ENCODE results near the gene MYO1A. TPM values are rescaled to one million over a fixed set of nuclear protein-coding genes. Genes with fewer than 3 reads are reported as not detected.

The MYO1A gene
- 0.05 TPM for polyA plus RNA-seq (2013, experiment 1 of 2)
- polyA plus RNA-seq (2013, experiment 2 of 2) = not detected

DNA sequence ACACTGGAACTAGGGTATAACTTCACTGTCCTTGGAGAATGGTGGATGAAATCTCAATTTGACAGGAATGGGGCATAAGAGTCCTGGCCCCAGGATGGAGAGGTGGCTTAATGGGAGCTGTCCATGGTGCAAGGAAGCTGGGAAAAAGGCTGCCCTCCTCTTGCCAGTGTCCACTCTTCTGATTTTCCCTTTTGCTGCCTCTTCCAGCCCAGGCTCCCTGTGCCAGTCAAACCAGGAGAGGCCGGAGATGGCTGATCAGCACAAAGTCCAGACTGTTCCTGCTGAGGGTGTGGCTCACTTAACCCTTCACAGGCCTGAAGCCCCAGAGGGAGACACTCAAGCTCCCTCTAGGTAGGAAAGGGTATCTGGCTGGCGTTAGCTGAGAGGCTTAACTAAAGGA lies at the start of gene MYO1A:
TSS of gene MYO1A (minus strand) at position 240 of the 400 bp plus-strand sequence. CDS start 1,806 bp downstream, outside the sequence.
- H3K4me1 ChIP-seq (ENCODE audit: insufficient read depth, low read length) = no peaks in the 10 kb centered on the region
- H3K9me3 ChIP-seq (ENCODE audit: insufficient read depth, low read depth, low read length) = no peaks in the 10 kb centered on the region
- 58% methylated on average over 2 of the region's 2 CpGs for WGBS
- H3K36me3 ChIP-seq (ENCODE audit: insufficient read depth, low read length) = peaks cover 3% of the 10 kb centered on the region; the same call in 1 of the 2 replicates
- no peak within 1 kb of the TSS for H3K9ac ChIP-seq (ENCODE audit: low read depth, low read length)
- no peaks in the 10 kb centered on the region for H3K27me3 ChIP-seq (ENCODE audit: insufficient read depth, low read length)
- no peak within 1 kb of the TSS for H3K27ac ChIP-seq (ENCODE audit: low read depth, low read length)
- H3K4me3 ChIP-seq (ENCODE audit: low read length) = no peak within 1 kb of the TSS

DNA sequence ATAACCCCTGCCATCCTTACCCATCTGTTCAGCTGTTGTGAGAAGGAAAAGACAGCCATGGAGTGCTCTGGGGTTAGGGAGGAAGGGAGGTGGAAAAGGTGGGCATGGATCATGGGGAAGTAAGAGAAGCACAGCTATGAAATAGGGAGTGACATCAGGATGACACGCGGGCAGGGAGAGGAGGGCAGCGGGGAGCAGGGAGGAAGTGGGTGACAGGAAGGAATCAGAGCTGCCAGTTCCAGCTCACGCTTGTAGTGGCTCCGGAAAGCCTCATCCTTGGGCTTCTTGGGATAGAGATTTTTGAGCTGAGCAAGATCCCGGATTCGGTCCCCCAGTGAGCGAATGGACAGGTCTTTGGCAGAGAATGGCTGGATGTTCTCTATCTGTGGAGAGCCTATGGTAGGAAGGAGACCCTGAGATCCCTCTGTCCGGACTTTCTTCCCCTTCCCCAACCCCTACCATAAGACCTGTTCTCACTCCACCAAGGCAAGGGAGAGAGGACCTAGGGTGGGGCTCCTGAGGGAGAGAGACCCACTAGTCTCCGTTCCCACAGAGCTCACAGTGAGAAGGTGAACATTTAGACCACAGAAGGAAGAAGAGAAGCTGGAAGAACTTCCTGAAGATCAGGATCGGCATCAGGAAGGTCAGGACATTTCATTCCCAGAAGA lies 49.3 kb upstream of the MYO1A start:
- no peak overlapping the region for H3K9ac ChIP-seq (ENCODE audit: low read depth, low read length)
- no peaks in the 10 kb centered on the region for H3K9me3 ChIP-seq (ENCODE audit: insufficient read depth, low read depth, low read length)
- H3K36me3 ChIP-seq (ENCODE audit: insufficient read depth, low read length) = peaks cover 49% of the 10 kb centered on the region
- H3K4me1 ChIP-seq (ENCODE audit: insufficient read depth, low read length) = peaks cover 8% of the 10 kb centered on the region
- no peak overlapping the region for H3K27ac ChIP-seq (ENCODE audit: low read depth, low read length)
- no peak overlapping the region for H3K4me3 ChIP-seq (ENCODE audit: low read length)
- H3K27me3 ChIP-seq (ENCODE audit: insufficient read depth, low read length) = no peaks in the 10 kb centered on the region
- WGBS = 93% methylated on average over 10 of the region's 11 CpGs

- WGBS = 71% methylated on average over 1 of the region's 1 CpG
- Histone ChIP-seq H3K4me3 (ENCODE audit: low read length) (no peak overlapping the region), H3K9ac (ENCODE audit: low read depth, low read length) (no peak overlapping the region), H3K27ac (ENCODE audit: low read depth, low read length) (no peak overlapping the region), H3K4me1 (ENCODE audit: insufficient read depth, low read length) (peaks cover 12% of the 10 kb centered on the region), H3K36me3 (ENCODE audit: insufficient read depth, low read length) (peaks cover 46% of the 10 kb centered on the region), H3K9me3 (ENCODE audit: insufficient read depth, low read depth, low read length) (no peaks in the 10 kb centered on the region), H3K27me3 (ENCODE audit: insufficient read depth, low read length) (no peaks in the 10 kb centered on the region)
Observed at GRCh38 chr12:57098546-57098945, 48.6 kb upstream of the MYO1A start.

GRCh38 chr12:57097554-57097835 lies 47.6 kb upstream of the MYO1A start:
- Histone ChIP-seq H3K27me3 (ENCODE audit: insufficient read depth, low read length) (no peaks in the 10 kb centered on the region), H3K9ac (ENCODE audit: low read depth, low read length) (no peak overlapping the region), H3K27ac (ENCODE audit: low read depth, low read length) (no peak overlapping the region), H3K9me3 (ENCODE audit: insufficient read depth, low read depth, low read length) (no peaks in the 10 kb centered on the region), H3K4me3 (ENCODE audit: low read length) (no peak overlapping the region), H3K36me3 (ENCODE audit: insufficient read depth, low read length) (peaks cover 53% of the 10 kb centered on the region), H3K4me1 (ENCODE audit: insufficient read depth, low read length) (peaks cover 14% of the 10 kb centered on the region)
- WGBS = 93% methylated on average over 8 of the region's 8 CpGs

GRCh38 chr12:57096748-57097553 lies 47.0 kb upstream of the MYO1A start:
- Histone ChIP-seq H3K9ac (ENCODE audit: low read depth, low read length) (no peak overlapping the region), H3K27ac (ENCODE audit: low read depth, low read length) (peak overlapping the region; percentile 10; the same call in 1 of the 2 replicates), H3K4me1 (ENCODE audit: insufficient read depth, low read length) (peaks cover 14% of the 10 kb centered on the region), H3K27me3 (ENCODE audit: insufficient read depth, low read length) (no peaks in the 10 kb centered on the region), H3K9me3 (ENCODE audit: insufficient read depth, low read depth, low read length) (no peaks in the 10 kb centered on the region), H3K4me3 (ENCODE audit: low read length) (no peak overlapping the region), H3K36me3 (ENCODE audit: insufficient read depth, low read length) (peaks cover 56% of the 10 kb centered on the region)
- WGBS = 90% methylated on average over 8 of the region's 8 CpGs

GRCh38 chr12:57096099-57096572 lies 46.2 kb upstream of the MYO1A start:
- peak overlapping the region; percentile 10; the same call in 1 of the 2 replicates for H3K27ac ChIP-seq (ENCODE audit: low read depth, low read length)
- no peak overlapping the region for H3K4me3 ChIP-seq (ENCODE audit: low read length)
- H3K27me3 ChIP-seq (ENCODE audit: insufficient read depth, low read length) = no peaks in the 10 kb centered on the region
- peaks cover 62% of the 10 kb centered on the region for H3K36me3 ChIP-seq (ENCODE audit: insufficient read depth, low read length)
- H3K4me1 ChIP-seq (ENCODE audit: insufficient read depth, low read length) = peaks cover 14% of the 10 kb centered on the region
- WGBS = 97% methylated on average over 6 of the region's 6 CpGs
- H3K9ac ChIP-seq (ENCODE audit: low read depth, low read length) = no peak overlapping the region
- no peaks in the 10 kb centered on the region for H3K9me3 ChIP-seq (ENCODE audit: insufficient read depth, low read depth, low read length)

- 91% methylated on average over 3 of the region's 3 CpGs for WGBS
- H3K9ac ChIP-seq (ENCODE audit: low read depth, low read length) = 0 out of 2 replicates have a peak overlapping the region, but pooled peaks have one; percentile 30
- H3K4me1 ChIP-seq (ENCODE audit: insufficient read depth, low read length) = peaks cover 14% of the 10 kb centered on the region
- peaks cover 68% of the 10 kb centered on the region for H3K36me3 ChIP-seq (ENCODE audit: insufficient read depth, low read length)
- no peaks in the 10 kb centered on the region for H3K27me3 ChIP-seq (ENCODE audit: insufficient read depth, low read length)
- H3K4me3 ChIP-seq (ENCODE audit: low read length) = no peak overlapping the region
- no peak overlapping the region for H3K27ac ChIP-seq (ENCODE audit: low read depth, low read length)
- H3K9me3 ChIP-seq (ENCODE audit: insufficient read depth, low read depth, low read length) = no peaks in the 10 kb centered on the region
Observed at GRCh38 chr12:57095440-57095839, 45.5 kb upstream of the MYO1A start.

DNA sequence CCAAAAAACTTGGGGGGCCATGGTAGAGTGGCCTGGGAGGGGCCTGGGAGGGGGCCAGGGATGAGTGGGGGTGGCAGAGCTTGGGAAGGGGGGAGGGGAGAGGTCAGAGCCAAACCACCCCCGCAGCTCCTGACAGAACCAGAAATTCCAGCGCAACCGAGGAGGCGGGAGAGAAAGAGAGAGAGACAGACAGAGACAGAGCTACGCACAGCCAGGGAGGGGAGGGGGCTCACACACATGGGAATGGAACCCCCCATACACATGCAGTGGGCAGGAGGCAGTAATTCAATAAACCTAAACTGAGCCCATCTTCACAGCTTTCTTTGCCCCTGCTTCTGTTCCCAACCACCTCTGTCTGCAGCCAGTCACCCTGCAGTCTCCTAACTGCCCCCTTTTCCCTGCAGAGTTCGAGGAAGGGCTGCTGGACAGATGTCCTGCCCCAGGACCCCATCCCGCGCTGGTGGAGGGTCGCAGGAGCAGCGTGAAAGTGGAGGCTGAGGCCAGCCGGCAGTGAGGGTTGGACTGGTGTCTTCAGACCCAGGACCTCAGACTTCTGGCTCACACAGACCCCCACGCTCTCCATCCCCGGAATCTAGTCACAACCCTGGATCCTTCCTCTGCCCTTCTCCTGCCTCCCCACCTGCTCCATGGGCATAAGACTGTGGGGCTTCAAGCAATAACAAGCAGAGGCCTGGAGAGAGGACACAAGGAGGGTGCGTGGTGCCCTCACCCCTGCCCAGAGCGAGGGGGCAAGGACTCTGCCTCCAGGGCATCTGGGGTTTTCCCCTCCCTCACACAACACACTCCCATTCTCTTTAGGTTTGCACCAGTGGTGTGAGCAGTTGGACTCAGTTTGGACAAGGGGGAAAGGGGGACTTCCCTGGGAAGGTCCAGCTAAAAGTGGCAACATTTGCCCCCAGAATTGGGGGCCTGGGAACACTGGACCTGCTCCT lies 44.6 kb upstream of the MYO1A start:
- H3K4me1 ChIP-seq (ENCODE audit: insufficient read depth, low read length) = peaks cover 14% of the 10 kb centered on the region
- peak overlapping the region; percentile 77 for H3K27ac ChIP-seq (ENCODE audit: low read depth, low read length)
- peaks cover 60% of the 10 kb centered on the region for H3K36me3 ChIP-seq (ENCODE audit: insufficient read depth, low read length)
- no peaks in the 10 kb centered on the region for H3K9me3 ChIP-seq (ENCODE audit: insufficient read depth, low read depth, low read length)
- H3K4me3 ChIP-seq (ENCODE audit: low read length) = no peak overlapping the region
- no peaks in the 10 kb centered on the region for H3K27me3 ChIP-seq (ENCODE audit: insufficient read depth, low read length)
- H3K9ac ChIP-seq (ENCODE audit: low read depth, low read length) = peak overlapping the region; percentile 60
- 71% methylated on average over 15 of the region's 15 CpGs for WGBS

DNA sequence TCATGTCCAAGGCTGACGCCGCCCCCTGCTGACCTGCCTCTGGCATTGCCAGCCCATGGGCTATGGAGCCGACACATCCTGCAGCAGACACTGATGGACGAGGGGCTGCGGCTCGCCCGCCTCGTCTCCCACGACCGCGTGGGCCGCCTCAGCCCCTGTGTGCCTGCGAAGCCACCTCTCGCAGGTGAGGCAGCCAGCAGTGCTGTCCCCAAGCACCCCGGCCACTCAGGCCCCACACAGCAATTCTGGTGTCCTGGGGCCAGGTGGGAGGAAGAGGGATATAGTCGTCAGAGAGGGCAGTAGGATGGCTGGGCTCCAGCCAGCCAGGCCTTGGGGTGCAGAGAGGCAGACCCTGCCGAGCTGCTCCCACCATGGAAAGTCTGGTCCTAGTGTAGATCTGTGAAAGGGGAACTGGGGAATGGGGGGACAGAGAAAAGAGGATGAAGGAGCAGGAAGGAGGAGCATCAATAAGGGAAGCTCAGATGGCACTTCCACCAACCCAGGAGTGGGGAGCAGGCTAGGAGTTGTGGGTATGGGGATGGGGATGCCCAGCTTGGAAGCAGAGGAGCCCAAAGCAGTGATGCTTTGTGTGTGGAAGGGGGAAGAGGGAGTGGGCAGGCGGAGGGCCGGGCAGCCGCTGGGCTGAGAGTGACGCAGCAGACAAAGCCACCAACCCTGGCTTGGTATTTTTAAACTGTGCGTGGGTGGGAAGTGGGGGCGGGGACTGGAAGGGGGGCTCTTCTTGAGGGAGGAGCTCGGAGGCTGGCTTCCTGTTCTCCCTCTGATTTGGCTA lies 43.7 kb upstream of the MYO1A start:
- Histone ChIP-seq H3K4me3 (ENCODE audit: low read length) (0 out of 2 replicates have a peak overlapping the region, but pooled peaks have one; percentile 0), H3K4me1 (ENCODE audit: insufficient read depth, low read length) (peaks cover 14% of the 10 kb centered on the region), H3K9me3 (ENCODE audit: insufficient read depth, low read depth, low read length) (no peaks in the 10 kb centered on the region), H3K9ac (ENCODE audit: low read depth, low read length) (peak overlapping the region; percentile 0; the same call in 1 of the 2 replicates), H3K27me3 (ENCODE audit: insufficient read depth, low read length) (no peaks in the 10 kb centered on the region), H3K27ac (ENCODE audit: low read depth, low read length) (peak overlapping the region; percentile 77), H3K36me3 (ENCODE audit: insufficient read depth, low read length) (peaks cover 57% of the 10 kb centered on the region)
- 52% methylated on average over 24 of the region's 24 CpGs for WGBS

- no peak overlapping the region for H3K9ac ChIP-seq (ENCODE audit: low read depth, low read length)
- no peaks in the 10 kb centered on the region for H3K27me3 ChIP-seq (ENCODE audit: insufficient read depth, low read length)
- WGBS = 92% methylated on average over 4 of the region's 4 CpGs
- H3K4me1 ChIP-seq (ENCODE audit: insufficient read depth, low read length) = peaks cover 14% of the 10 kb centered on the region
- H3K9me3 ChIP-seq (ENCODE audit: insufficient read depth, low read depth, low read length) = no peaks in the 10 kb centered on the region
- no peak overlapping the region for H3K4me3 ChIP-seq (ENCODE audit: low read length)
- H3K36me3 ChIP-seq (ENCODE audit: insufficient read depth, low read length) = peaks cover 54% of the 10 kb centered on the region
- H3K27ac ChIP-seq (ENCODE audit: low read depth, low read length) = no peak overlapping the region; the same call in 1 of the 2 replicates
Observed at GRCh38 chr12:57092876-57093414, 43.0 kb upstream of the MYO1A start.
